Keratinocyte (primary cell): Measurements from ENCODE around the gene RSL1D1. TPM values are rescaled to one million over a fixed set of nuclear protein-coding genes. Genes with fewer than 3 reads are reported as not detected.

ENCODE experiments used
- DNase-seq: peaks from one replicate; pipeline ENCODE4 v3.0.0-alpha.2; 2011; ENCODE audit warnings: low read depth, missing footprints, low spot score
- FAIRE-seq: peaks from 2 replicates; lab custom pipeline; 2011; peaks lifted over from hg19 to GRCh38; lab: Jason Lieb, UNC
- H2AFZ ChIP-seq: 2 replicates; pipeline ENCODE4 v1.6.0; 2012; ENCODE audit warnings: low read length, control low read depth, inconsistent platforms; ENCODE audit not compliant: control insufficient read depth
- H3K27ac ChIP-seq: 2 replicates; pipeline ENCODE4 v1.5.1; 2011; ENCODE audit warnings: low read length; ENCODE audit not compliant: control insufficient read depth, insufficient read depth
- H3K27me3 ChIP-seq: 3 replicates; pipeline ENCODE4 v1.6.0; 2011; ENCODE audit warnings: low read length; ENCODE audit not compliant: control insufficient read depth, insufficient read depth; ENCODE audit errors: extremely low read depth
- H3K36me3 ChIP-seq, 2 experiments: 2 replicates in 1 of 2; 3 replicates in 1 of 2; pipeline ENCODE4 v1.5.1; 2011; ENCODE audit warnings: low read length in 2 of 2, mild to moderate bottlenecking in 1 of 2; ENCODE audit not compliant: control insufficient read depth in 2 of 2, insufficient read depth in 2 of 2; ENCODE audit errors: extremely low read depth in 1 of 2
- H3K4me1 ChIP-seq: 3 replicates; pipeline ENCODE4 v1.5.1; 2011; ENCODE audit warnings: low read length; ENCODE audit not compliant: control insufficient read depth, insufficient read depth; ENCODE audit errors: extremely low read depth
- H3K4me2 ChIP-seq: 3 replicates; pipeline ENCODE4 v1.6.0; 2011; ENCODE audit warnings: low read depth, low read length; ENCODE audit not compliant: control insufficient read depth, insufficient read depth; ENCODE audit errors: extremely low read depth
- H3K4me3 ChIP-seq, 3 experiments: fragments of 200-600 bp in 1 of 3; sonication (generic) in 1 of 3; 2 replicates in 2 of 3; 3 replicates in 1 of 3; pipeline ENCODE4 v1.5.1; 2011 to 2016; ENCODE audit warnings: low read length in 3 of 3, mild to moderate bottlenecking in 3 of 3, control low read depth in 2 of 3, inconsistent platforms in 1 of 3, low read depth in 1 of 3, mixed read lengths in 1 of 3, mixed run types in 1 of 3, moderate library complexity in 1 of 3; ENCODE audit not compliant: control insufficient read depth in 2 of 3, insufficient read depth in 2 of 3; ENCODE audit errors: extremely low read depth in 1 of 3
- H3K79me2 ChIP-seq: 2 replicates; pipeline ENCODE4 v1.6.0; 2012; ENCODE audit warnings: low read length; ENCODE audit not compliant: control insufficient read depth, insufficient read depth
- H3K9ac ChIP-seq: 3 replicates; pipeline ENCODE4 v1.6.0; 2011; ENCODE audit warnings: low read length; ENCODE audit not compliant: control insufficient read depth, insufficient read depth; ENCODE audit errors: extremely low read depth
- H3K9me1 ChIP-seq: 3 replicates; pipeline ENCODE4 v1.6.0; 2011; ENCODE audit warnings: low read length; ENCODE audit not compliant: control insufficient read depth, insufficient read depth; ENCODE audit errors: extremely low read depth
- H3K9me3 ChIP-seq: 2 replicates; pipeline ENCODE4 v1.5.1; 2012; ENCODE audit warnings: low read depth, low read length; ENCODE audit not compliant: control insufficient read depth
- H4K20me1 ChIP-seq: 3 replicates; pipeline ENCODE4 v1.6.0; 2011; ENCODE audit warnings: low read length; ENCODE audit not compliant: control insufficient read depth, insufficient read depth; ENCODE audit errors: extremely low read depth
- CTCF ChIP-seq, 3 experiments: IDR thresholded peaks in 1 of 3; conservative IDR thresholded peaks in 1 of 3; optimal IDR thresholded peaks in 1 of 3; 2 replicates in 2 of 3; 3 replicates in 1 of 3; pipeline versions ENCODE3 to v1.5.1; 2011; ENCODE audit warnings: low read length in 3 of 3, mild to moderate bottlenecking in 3 of 3, moderate library complexity in 2 of 3, control low read depth in 1 of 3, inconsistent platforms in 1 of 3; ENCODE audit not compliant: insufficient read depth in 2 of 3; ENCODE audit errors: extremely low read depth in 1 of 3
- EZH2 ChIP-seq: IDR thresholded peaks from one replicate; pipeline ENCODE4 v1.6.1; 2012; ENCODE audit warnings: inconsistent platforms, mild to moderate bottlenecking, low read length, moderate library complexity
- dilution Hi-C: fragments of 300-500 bp; cut with MboI; formaldehyde crosslinking; loops from one replicate; pipeline ENCODE4 v1.7.0; 2020; ENCODE audit warnings: low sequenced_read_pairs; ENCODE audit not compliant: extremely low pct_ligation_motif_present
- polyA plus RNA-seq, 5 experiments: library from polyadenylated mRNA; depleted of rRNA in 3 of 5; stranded (reverse) in 3 of 5; stranded (forward) in 1 of 5; unstranded in 1 of 5; fragments of >200 nt; gene quantifications; 1 replicate in 1 of 5; 2 replicates in 3 of 5; 3 replicates in 1 of 5; pipeline versions ENCODE4 v1.2.1 to v1.2.3, GENCODE V29; 2011 to 2012; ENCODE audit warnings: missing spikeins in 2 of 5, low read depth in 1 of 5, low replicate concordance in 1 of 5

Gene RSL1D1
- polyA plus RNA-seq, 1 donor (not counting 4 experiments of a cell fraction or from before 2014, with no cell fraction given): 185 TPM

- Histone ChIP-seq H3K9ac (peak overlapping the region; percentile 97), H3K27me3 (no peaks in the 10 kb centered on the region), H3K9me1 (peaks cover 3% of the 10 kb centered on the region), H3K79me2 (peaks cover 74% of the 10 kb centered on the region), H3K4me2 (peak overlapping the region; percentile 58), H2AFZ (no peak overlapping the region), H3K4me3 (peak overlapping the region; percentile 73 to 96 (median 83)), H3K4me1 (peaks cover 33% of the 10 kb centered on the region), H3K27ac (peak overlapping the region; percentile 82), H3K9me3 (no peaks in the 10 kb centered on the region), H4K20me1 (no peaks in the 10 kb centered on the region), H3K36me3 (peaks cover 0 to 3% of the 10 kb centered on the region in 2 experiments)
- FAIRE-seq: no peak
- TF ChIP-seq CTCF (optimal IDR thresholded peaks at IDR 0.05 in 1 of 3, IDR thresholded peaks at IDR 0.05 in 1 of 3, conservative IDR thresholded peaks at IDR 0.05 in 1 of 3; ENCODE audit: extremely low read depth in 1 of 3, insufficient read depth in 2 of 3, low read length in 3 of 3) (no peak), EZH2 (no peak)
- dilution Hi-C loops: no loop called here
- DNase-seq: no peak
Measured at GRCh38 chr16:11796227-11797165, 54.8 kb downstream of the RSL1D1 start.

GRCh38 chr16:11795887-11796226 is 55.5 kb downstream of the RSL1D1 start:
- H4K20me1 ChIP-seq: no peaks in the 10 kb centered on the region
- H3K4me1 ChIP-seq: peaks cover 29% of the 10 kb centered on the region
- peak overlapping the region; percentile 73 to 96 (median 83) for H3K4me3 ChIP-seq
- H3K9me3 ChIP-seq: no peaks in the 10 kb centered on the region
- H3K27me3 ChIP-seq: no peaks in the 10 kb centered on the region
- H2AFZ ChIP-seq: no peak overlapping the region
- FAIRE-seq (no peak), DNase-seq (no peak)
- H3K9ac ChIP-seq: peak overlapping the region; percentile 97
- peaks cover 3% of the 10 kb centered on the region for H3K9me1 ChIP-seq
- TF ChIP-seq EZH2 (no peak), CTCF (optimal IDR thresholded peaks at IDR 0.05 in 1 of 3, IDR thresholded peaks at IDR 0.05 in 1 of 3, conservative IDR thresholded peaks at IDR 0.05 in 1 of 3; ENCODE audit: extremely low read depth in 1 of 3, insufficient read depth in 2 of 3, low read length in 3 of 3) (no peak)
- dilution Hi-C loops: no loop called here
- H3K79me2 ChIP-seq: peaks cover 80% of the 10 kb centered on the region
- H3K36me3 ChIP-seq: peaks cover 0 to 3% of the 10 kb centered on the region in 2 experiments
- H3K27ac ChIP-seq: peak overlapping the region; percentile 82
- H3K4me2 ChIP-seq: peak overlapping the region; percentile 58
